ENCODE data around the gene SCARB1.

DNA sequence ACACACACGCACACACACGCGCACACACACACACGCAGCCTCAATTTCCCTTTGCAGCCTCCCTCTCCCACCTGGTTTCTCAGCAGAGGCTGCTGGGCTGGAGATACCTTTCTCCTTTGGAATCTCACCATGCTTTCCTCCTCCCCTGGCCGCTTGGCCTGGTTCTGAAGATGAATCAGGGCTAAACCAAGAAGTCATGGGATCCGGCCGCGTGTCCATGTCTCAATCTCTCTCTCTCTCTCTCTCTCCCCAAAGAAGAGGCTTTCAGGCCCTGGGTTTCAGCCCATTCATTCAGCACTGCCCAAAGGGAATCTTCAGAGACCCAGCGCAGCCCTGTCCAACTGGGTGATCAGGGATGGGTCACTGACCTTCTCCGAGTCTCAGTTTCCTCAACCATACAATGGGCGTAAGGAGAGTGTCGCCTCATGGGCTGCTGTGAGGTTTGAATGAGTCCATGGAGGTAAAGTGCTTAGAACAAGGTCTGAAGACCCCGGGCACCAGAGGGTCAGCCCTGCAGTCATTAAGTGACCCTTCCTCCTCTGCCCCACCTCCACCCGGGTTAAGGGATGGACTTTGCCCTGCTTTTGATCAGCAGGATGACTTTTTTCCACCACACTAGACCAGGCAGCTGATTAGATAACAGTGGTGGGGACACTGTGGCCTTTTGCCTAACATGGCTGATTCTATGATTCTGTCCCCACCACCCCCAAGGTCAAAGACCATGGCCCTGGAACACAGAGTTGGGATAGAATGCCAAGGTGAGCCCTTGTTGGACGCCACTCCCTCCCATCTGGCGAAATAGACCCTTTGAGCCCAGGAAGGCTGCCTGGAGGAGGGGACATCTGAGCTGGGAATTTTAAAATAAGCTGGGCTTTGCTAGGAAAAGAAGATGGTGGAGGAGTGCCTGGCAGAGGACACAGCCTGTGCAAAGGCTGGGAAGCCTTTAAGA, 42.1 kb downstream of the SCARB1 start:
- TF ChIP-seq ZBTB7A (IDR thresholded peaks at IDR 0.05; ENCODE audit: low read depth): no peak
- no peak for TF ChIP-seq REST (IDR thresholded peaks at IDR 0.05; ENCODE audit: low read depth)

Measured in Ishikawa (cell line).